ENCODE data around the gene FAAP100.

- TF ChIP-seq SUZ12 (IDR thresholded peaks at IDR 0.05; ENCODE audit: extremely low read depth, insufficient read depth, insufficient read length) (no peak), YY1 (IDR thresholded peaks at IDR 0.05; ENCODE audit: insufficient read depth, insufficient read length) (no peak)
These were observed 37.7 kb downstream of the FAAP100 start for GRCh38 chr17:81514489-81514738.
